ENCODE data around the gene EIF1B. TPM values are rescaled to one million over a fixed set of nuclear protein-coding genes. Genes with fewer than 3 reads are reported as not detected.

EIF1B gene
- total RNA-seq, 2 donors from 2014 or later, result 67.4 to 83.8 TPM

- no peak for TF ChIP-seq CTCF (conservative IDR thresholded peaks at IDR 0.05)
- Mint-ChIP-seq H3K36me3 (ENCODE audit: low read depth) (no peaks in the 10 kb centered on the region), H3K4me3 (no peak overlapping the region), H3K4me1 (peaks cover 18% of the 10 kb centered on the region), H3K27ac (no peak overlapping the region), H3K9me3 (no peaks in the 10 kb centered on the region), H3K27me3 (ENCODE audit: insufficient read depth) (no peaks in the 10 kb centered on the region)
- 60 to 72% methylated on average over 4 of the region's 5 CpGs for WGBS, 2 experiments (ENCODE audit: insufficient coverage in 1 of 2, insufficient read length in 1 of 2)
- Histone ChIP-seq H3K4me3 (ENCODE audit: low read length) (peak overlapping the region; percentile 7), H3K9me3 (ENCODE audit: control insufficient read depth, low read length) (no peaks in the 10 kb centered on the region), H3K9ac (ENCODE audit: extremely low read depth, low read length, poor library complexity, severe bottlenecking) (no peak overlapping the region), H3K36me3 (ENCODE audit: control insufficient read depth, insufficient read depth, low read length) (no peaks in the 10 kb centered on the region), H3K4me1 (ENCODE audit: control insufficient read depth, insufficient read depth, low read length) (peaks cover 6% of the 10 kb centered on the region), H3K27ac (ENCODE audit: low read depth, low read length) (no peak overlapping the region), H3K27me3 (ENCODE audit: control insufficient read depth, insufficient read depth, low read length, poor library complexity, severe bottlenecking) (no peaks in the 10 kb centered on the region)
- DNase-seq, result no peak
Observed at GRCh38 chr3:40328374-40328773, 18.9 kb downstream of the EIF1B start.

GRCh38 chr3:40329071-40329470, 19.6 kb downstream of the EIF1B start:
- peak overlapping the region; percentile 65 for H3K27ac Mint-ChIP-seq
- no peak overlapping the region for H3K27ac ChIP-seq (ENCODE audit: low read depth, low read length)
- no peak overlapping the region for H3K4me3 Mint-ChIP-seq
- DNase-seq, result no peak
- H3K27me3 ChIP-seq (ENCODE audit: control insufficient read depth, insufficient read depth, low read length, poor library complexity, severe bottlenecking), result no peaks in the 10 kb centered on the region
- no peak for TF ChIP-seq CTCF (conservative IDR thresholded peaks at IDR 0.05)
- no peaks in the 10 kb centered on the region for H3K36me3 ChIP-seq (ENCODE audit: control insufficient read depth, insufficient read depth, low read length)
- 71 to 88% methylated on average over 2 to 4 of the region's 4 CpGs for WGBS, 2 experiments (ENCODE audit: insufficient coverage in 1 of 2, insufficient read length in 1 of 2)
- peak overlapping the region; percentile 7 for H3K4me3 ChIP-seq (ENCODE audit: low read length)
- no peaks in the 10 kb centered on the region for H3K9me3 ChIP-seq (ENCODE audit: control insufficient read depth, low read length)
- H3K4me1 Mint-ChIP-seq, result peaks cover 18% of the 10 kb centered on the region
- H3K9me3 Mint-ChIP-seq, result no peaks in the 10 kb centered on the region
- H3K36me3 Mint-ChIP-seq (ENCODE audit: low read depth), result no peaks in the 10 kb centered on the region
- H3K27me3 Mint-ChIP-seq (ENCODE audit: insufficient read depth), result no peaks in the 10 kb centered on the region
- no peak overlapping the region for H3K9ac ChIP-seq (ENCODE audit: extremely low read depth, low read length, poor library complexity, severe bottlenecking)
- peaks cover 6% of the 10 kb centered on the region for H3K4me1 ChIP-seq (ENCODE audit: control insufficient read depth, insufficient read depth, low read length)

GRCh38 chr3:40332684-40333083, 23.2 kb downstream of the EIF1B start:
- no peaks in the 10 kb centered on the region for H3K27me3 Mint-ChIP-seq (ENCODE audit: insufficient read depth)
- WGBS, 2 experiments (ENCODE audit: insufficient coverage in 1 of 2, insufficient read length in 1 of 2), result 90 to 96% methylated on average over 6 to 10 of the region's 10 CpGs

More at GRCh38 chr3:40332684-40333083, 23.2 kb downstream of the EIF1B start:
- peaks cover 20% of the 10 kb centered on the region for H3K4me1 Mint-ChIP-seq
- H3K36me3 ChIP-seq (ENCODE audit: control insufficient read depth, insufficient read depth, low read length), result no peaks in the 10 kb centered on the region
- H3K4me3 ChIP-seq (ENCODE audit: low read length), result no peak overlapping the region
- no peaks in the 10 kb centered on the region for H3K9me3 ChIP-seq (ENCODE audit: control insufficient read depth, low read length)
- H3K27ac ChIP-seq (ENCODE audit: low read depth, low read length), result no peak overlapping the region
- no peaks in the 10 kb centered on the region for H3K9me3 Mint-ChIP-seq
- peaks cover 9% of the 10 kb centered on the region for H3K4me1 ChIP-seq (ENCODE audit: control insufficient read depth, insufficient read depth, low read length)
- H3K27me3 ChIP-seq (ENCODE audit: control insufficient read depth, insufficient read depth, low read length, poor library complexity, severe bottlenecking), result no peaks in the 10 kb centered on the region
- H3K27ac Mint-ChIP-seq, result no peak overlapping the region
- no peaks in the 10 kb centered on the region for H3K36me3 Mint-ChIP-seq (ENCODE audit: low read depth)
- H3K4me3 Mint-ChIP-seq, result no peak overlapping the region
- DNase-seq, result no peak
- H3K9ac ChIP-seq (ENCODE audit: extremely low read depth, low read length, poor library complexity, severe bottlenecking), result no peak overlapping the region
- TF ChIP-seq CTCF (conservative IDR thresholded peaks at IDR 0.05), result no peak
